Esophagus mucosa (tissue), 1 donor: ENCODE results near the gene SPAG9. TPM values are rescaled to one million over a fixed set of nuclear protein-coding genes. Genes with fewer than 3 reads are reported as not detected.
"Not testable (repeated sequence)": the region's sequence is repeated elsewhere in the genome, so short reads cannot be mapped to it uniquely, and the experiment has no call there.

Source experiments
- ATAC-seq: fragments of 200-7000 bp; cut with Tn5 transposase; one replicate; pipeline ENCODE4 v1.9.1; 2020
- total RNA-seq: library from RNA; stranded (reverse); gene quantifications from one replicate; pipeline ENCODE4 v1.2.4, GENCODE V29; 2023
- donor health status: DM: yes; HTN: yes; CAD: no.

SPAG9 gene
- total RNA-seq, 1 donor from 2014 or later, result 40.4 TPM

- ATAC-seq, result no peak
Observed at GRCh38 chr17:51088287-51088686, 32.4 kb downstream of the SPAG9 start.

- no peak for ATAC-seq
Observed at GRCh38 chr17:51087072-51087757, 33.5 kb downstream of the SPAG9 start.

- no peak for ATAC-seq
Observed at GRCh38 chr17:51085150-51085805, 35.4 kb downstream of the SPAG9 start.

GRCh38 chr17:51083981-51084380, 36.7 kb downstream of the SPAG9 start:
- ATAC-seq, result no peak

- not testable (repeated sequence) for ATAC-seq
Observed at GRCh38 chr17:51083364-51083763, 37.3 kb downstream of the SPAG9 start.

GRCh38 chr17:51079049-51079448, 41.6 kb downstream of the SPAG9 start:
- no peak for ATAC-seq

- ATAC-seq, result no peak
Observed at GRCh38 chr17:51078009-51078592, 42.6 kb downstream of the SPAG9 start.

GRCh38 chr17:51076821-51077220, 43.8 kb downstream of the SPAG9 start:
- ATAC-seq, result no peak

- no peak for ATAC-seq
Observed at GRCh38 chr17:51071556-51071955, 49.1 kb downstream of the SPAG9 start.

- no peak for ATAC-seq
Observed at GRCh38 chr17:51065466-51065865, 55.2 kb downstream of the SPAG9 start.

- no peak for ATAC-seq
Observed at GRCh38 chr17:51064061-51064735, 56.5 kb downstream of the SPAG9 start.

GRCh38 chr17:51060396-51060795, 60.3 kb downstream of the SPAG9 start:
- no peak for ATAC-seq

GRCh38 chr17:51059781-51060180, 60.9 kb downstream of the SPAG9 start:
- ATAC-seq, result no peak

GRCh38 chr17:51057534-51057933, 63.1 kb downstream of the SPAG9 start:
- no peak for ATAC-seq

- ATAC-seq, result peak; percentile 48
Observed at GRCh38 chr17:51056813-51057510, 63.7 kb downstream of the SPAG9 start.

- no peak for ATAC-seq
Observed at GRCh38 chr17:51054748-51055147, 65.9 kb downstream of the SPAG9 start.

GRCh38 chr17:51052235-51052634, 68.4 kb downstream of the SPAG9 start:
- ATAC-seq, result no peak

- ATAC-seq, result peak; percentile 84
Observed at GRCh38 chr17:51050291-51051033, 70.2 kb downstream of the SPAG9 start.

GRCh38 chr17:51046514-51047384, 73.9 kb downstream of the SPAG9 start:
- peak; percentile 33 for ATAC-seq

- no peak for ATAC-seq
Observed at GRCh38 chr17:51046046-51046445, 74.6 kb downstream of the SPAG9 start.

- no peak for ATAC-seq
Observed at GRCh38 chr17:51045621-51046020, 75.0 kb downstream of the SPAG9 start.
